HG03439 (cell line): ENCODE measurements around the gene SLC16A8.

ENCODE experiments used
- ATAC-seq: cut with Tn5 transposase; IDR thresholded peaks from one replicate; pipeline ENCODE4 v1.9.1; 2021; ENCODE audit warnings: mild to moderate bottlenecking, moderate library complexity; ENCODE audit not compliant: unreplicated experiment

SLC16A8 gene

GRCh38 chr22:38112381-38112780, 28.4 kb upstream of the SLC16A8 start:
- no peak for ATAC-seq

- no peak for ATAC-seq
These were observed 28.0 kb upstream of the SLC16A8 start for GRCh38 chr22:38111925-38112355.

GRCh38 chr22:38110863-38111852, 27.2 kb upstream of the SLC16A8 start:
- ATAC-seq = no peak

GRCh38 chr22:38110008-38110862, 26.3 kb upstream of the SLC16A8 start, which contains the start of gene BAIAP2L2:
Gene BAIAP2L2 (minus strand): TSS chr22:38110684. CDS start chr22:38110525, 159 bp downstream.
- no peak for ATAC-seq

- ATAC-seq = no peak
These were observed 25.5 kb upstream of the SLC16A8 start for GRCh38 chr22:38109371-38110001.

GRCh38 chr22:38108561-38109319, 24.8 kb upstream of the SLC16A8 start:
- ATAC-seq = no peak

- no peak for ATAC-seq
These were observed 23.9 kb upstream of the SLC16A8 start for GRCh38 chr22:38107692-38108515.

GRCh38 chr22:38106814-38107578, 23.0 kb upstream of the SLC16A8 start:
- no peak for ATAC-seq

- no peak for ATAC-seq
These were observed 20.1 kb upstream of the SLC16A8 start for GRCh38 chr22:38104084-38104483.

- no peak for ATAC-seq
These were observed 19.7 kb upstream of the SLC16A8 start for GRCh38 chr22:38103641-38104040.

- ATAC-seq = no peak
These were observed 14.6 kb upstream of the SLC16A8 start for GRCh38 chr22:38098410-38099249.

- ATAC-seq = no peak
These were observed 13.8 kb upstream of the SLC16A8 start for GRCh38 chr22:38097557-38098409.

GRCh38 chr22:38097058-38097457, 13.1 kb upstream of the SLC16A8 start:
- no peak for ATAC-seq

- ATAC-seq = no peak
These were observed 5.5 kb upstream of the SLC16A8 start for GRCh38 chr22:38089474-38089851.

- ATAC-seq = no peak
These were observed 4.9 kb upstream of the SLC16A8 start for GRCh38 chr22:38088629-38089473.

GRCh38 chr22:38087855-38088254, 3.9 kb upstream of the SLC16A8 start:
- no peak for ATAC-seq
